Amniotic stem cell (primary cell): Measurements from ENCODE around the gene PALB2.

ENCODE experiments used
- DNase-seq: peaks from one replicate; lab custom pipeline; 2025; lab: John Stamatoyannopoulos, UW

Gene PALB2

DNA sequence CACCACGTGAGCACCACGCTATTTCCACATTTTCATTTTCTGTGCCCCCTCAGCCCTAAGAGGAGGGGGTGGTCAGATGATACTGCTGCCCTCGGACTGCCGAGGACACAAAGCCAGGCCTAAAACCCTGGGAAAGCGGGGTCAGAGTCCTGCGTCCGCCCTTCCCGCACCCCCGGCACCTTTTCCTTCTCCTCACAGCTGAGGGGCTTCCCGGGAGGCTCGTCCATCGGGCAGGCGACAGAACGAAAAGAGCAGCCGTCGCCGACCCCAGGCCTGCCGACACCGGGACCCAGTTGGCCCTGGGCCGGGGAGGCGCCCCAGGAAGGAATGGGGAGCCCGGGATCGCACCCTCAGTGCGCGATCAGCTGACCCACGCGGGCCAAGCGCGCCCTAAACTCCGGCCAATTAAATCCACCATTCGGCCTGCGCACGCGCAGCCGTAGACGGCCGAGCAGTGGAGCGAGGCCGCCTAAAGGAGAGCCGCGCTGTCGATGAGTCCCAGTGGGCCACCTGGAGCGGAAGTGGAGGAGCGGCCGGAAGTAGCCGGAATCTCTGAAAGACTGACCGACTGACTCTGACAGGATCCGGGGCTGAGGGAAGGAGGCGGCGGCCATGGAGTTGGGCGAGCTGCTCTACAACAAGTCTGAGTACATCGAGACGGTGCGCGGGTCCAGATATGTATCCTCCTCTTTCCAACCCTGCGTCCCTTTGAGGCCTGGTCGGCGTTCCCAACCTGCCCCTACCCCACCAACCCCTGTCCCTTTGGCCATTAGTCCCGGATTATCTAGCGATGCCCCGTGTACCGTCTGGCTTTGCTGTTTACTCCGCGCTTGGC is at the start of gene PALB2, which contains the start of gene DCTN5:
Gene PALB2 (minus strand): TSS at position 380 of the 835 bp plus-strand sequence. CDS start 153 bp downstream, at position 227.
Gene DCTN5 (plus strand): TSS at position 536 of the 835 bp plus-strand sequence. CDS start 77 bp downstream, at position 613.
- peak; percentile 93 for DNase-seq

DNA sequence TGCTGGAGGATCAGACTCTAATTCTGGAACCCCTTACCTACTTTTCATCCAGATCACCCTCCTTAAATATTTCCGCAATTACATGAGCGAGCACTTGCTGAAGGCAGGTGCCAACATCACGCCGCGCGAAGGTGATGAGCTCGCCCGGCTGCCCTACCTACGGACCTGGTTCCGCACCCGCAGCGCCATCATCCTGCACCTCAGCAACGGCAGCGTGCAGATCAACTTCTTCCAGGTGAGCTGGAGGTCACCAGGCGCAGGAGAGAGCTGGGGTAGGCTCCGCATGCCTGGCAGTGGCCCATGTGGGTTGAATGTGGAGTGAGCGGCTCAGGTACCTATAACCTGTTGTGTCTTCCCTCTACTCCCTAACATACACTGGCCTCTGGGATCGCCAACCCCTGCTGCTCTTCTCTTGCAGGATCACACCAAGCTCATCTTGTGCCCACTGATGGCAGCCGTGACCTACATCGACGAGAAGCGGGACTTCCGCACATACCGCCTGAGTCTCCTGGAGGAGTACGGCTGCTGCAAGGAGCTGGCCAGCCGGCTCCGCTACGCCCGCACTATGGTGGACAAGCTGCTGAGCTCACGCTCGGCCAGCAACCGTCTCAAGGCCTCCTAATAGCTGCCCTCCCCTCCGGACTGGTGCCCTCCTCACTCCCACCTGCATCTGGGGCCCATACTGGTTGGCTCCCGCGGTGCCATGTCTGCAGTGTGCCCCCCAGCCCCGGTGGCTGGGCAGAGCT is 48.5 kb upstream of the PALB2 start:
- no peak for DNase-seq

DNA sequence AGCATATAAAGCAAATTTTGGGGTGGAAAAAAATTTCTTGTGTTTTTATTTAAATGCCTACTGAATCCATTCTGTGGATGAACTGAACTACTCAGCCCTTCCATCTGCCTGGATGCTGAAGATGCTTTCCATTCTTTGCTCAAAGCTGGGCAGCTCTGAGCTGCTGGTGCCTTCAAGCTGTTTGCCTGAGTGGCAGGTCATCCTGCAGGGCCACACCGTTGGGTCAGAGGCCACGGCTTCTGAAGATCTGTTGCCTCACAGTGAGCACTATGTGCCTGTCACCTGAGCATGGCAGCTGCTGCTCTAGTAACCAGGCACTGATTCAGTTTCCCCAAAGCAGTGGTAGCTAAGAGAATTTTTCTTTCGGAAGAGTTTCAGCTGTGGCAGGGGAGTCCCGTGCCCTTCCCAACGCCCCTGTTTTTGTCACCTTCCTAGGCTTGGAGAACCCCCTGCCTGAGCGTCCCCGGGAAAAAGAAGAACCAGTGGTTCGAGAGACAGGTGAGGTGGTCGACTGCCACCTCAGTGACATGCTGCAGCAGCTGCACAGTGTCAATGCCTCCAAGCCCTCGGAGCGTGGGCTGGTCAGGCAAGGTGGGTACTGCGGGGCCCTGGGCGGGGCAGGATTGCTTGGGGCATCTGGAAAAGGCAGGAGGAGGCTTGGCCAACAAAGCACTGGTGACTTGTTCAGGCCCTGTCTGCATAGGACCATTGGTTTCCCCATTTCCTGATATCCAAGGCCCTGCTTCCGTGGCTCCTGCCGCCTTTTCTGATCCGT is 46.1 kb upstream of the PALB2 start:
- no peak for DNase-seq

DNA sequence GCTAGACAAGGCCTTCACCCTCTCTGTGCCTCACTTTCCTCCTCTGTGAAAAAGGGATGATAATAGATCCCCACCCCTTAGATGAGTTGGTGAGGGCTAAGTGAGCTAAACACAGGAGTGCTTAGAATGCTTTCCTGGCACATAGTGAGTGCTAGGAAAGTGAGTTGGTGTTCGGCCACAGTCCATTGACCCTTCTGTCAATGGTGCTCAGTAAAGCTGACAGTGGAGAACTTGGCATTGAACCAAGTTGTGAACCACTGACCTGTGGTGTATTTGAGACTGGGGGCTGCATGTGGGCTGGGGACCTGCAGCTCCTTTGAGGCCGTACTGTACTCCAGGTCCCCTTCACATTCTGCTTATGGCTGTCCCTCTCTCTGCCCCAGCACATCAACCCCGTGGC is 42.4 kb upstream of the PALB2 start:
- no peak for DNase-seq

DNA sequence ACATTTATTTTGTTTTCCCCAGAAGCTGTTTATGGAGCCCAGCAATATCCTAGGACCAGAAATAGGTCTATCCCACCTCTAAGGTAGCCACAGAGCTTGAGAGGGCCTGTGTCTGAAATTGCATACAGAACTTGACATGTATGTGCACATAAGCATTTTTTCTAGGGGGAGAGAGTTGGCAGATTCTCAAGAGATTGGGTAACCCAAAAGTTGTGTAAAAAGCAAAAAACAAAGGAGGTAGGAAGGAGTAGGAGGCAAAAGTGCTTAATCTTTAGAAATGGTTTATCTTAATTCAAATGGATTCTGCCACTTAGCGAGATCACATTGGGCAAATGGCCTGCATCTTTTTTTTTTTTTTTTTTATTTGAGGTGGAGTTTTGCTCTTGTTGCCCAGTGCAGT is 41.1 kb upstream of the PALB2 start:
- no peak for DNase-seq

DNA sequence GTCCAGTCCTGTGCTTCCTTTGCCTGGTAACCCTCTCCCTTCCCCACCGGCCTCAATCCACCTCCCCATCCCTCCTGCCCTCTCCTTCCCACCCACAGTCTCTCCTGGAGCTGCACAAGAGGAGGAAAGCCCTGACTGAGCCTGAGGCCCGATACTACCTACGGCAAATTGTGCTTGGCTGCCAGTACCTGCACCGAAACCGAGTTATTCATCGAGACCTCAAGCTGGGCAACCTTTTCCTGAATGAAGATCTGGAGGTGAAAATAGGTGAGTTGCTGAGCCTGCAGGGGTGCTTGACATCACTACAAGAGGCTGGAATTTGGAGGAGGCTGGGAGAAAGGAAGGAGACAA is 38.9 kb upstream of the PALB2 start:
- DNase-seq = no peak

DNA sequence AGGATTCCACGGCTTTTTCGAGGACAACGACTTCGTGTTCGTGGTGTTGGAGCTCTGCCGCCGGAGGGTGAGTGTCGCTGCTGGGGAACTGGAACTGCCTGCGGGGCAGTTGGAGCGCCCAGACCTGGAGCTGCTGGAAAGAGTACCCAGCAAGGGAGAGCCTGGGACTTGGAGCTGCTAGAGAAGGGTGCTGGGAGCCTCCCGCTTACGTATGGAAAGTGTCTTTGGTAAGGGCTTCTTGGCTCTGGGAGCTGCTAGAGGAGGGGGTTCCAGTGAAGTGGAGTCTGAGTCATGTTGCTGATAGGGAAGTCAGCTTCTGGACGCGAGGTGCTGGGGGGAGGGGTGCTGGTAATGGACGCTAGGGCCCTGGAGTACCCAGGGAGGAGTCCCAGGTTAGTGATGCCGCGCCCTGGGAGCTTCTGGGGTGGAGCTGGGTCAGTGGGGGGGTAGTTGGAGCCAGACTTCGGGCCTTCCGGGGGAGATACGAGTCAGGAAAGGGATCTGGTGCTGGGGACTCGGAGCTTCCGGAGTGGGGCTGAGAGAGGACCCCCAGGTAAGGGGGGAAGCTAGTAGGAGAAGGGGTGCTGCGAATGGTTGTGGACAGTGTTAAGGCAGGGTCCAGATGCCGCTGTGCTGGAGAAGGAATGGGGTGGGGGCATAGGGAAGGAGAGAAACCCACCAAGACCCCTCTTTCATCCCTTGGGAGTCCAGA is 38.3 kb upstream of the PALB2 start:
- DNase-seq = no peak

DNA sequence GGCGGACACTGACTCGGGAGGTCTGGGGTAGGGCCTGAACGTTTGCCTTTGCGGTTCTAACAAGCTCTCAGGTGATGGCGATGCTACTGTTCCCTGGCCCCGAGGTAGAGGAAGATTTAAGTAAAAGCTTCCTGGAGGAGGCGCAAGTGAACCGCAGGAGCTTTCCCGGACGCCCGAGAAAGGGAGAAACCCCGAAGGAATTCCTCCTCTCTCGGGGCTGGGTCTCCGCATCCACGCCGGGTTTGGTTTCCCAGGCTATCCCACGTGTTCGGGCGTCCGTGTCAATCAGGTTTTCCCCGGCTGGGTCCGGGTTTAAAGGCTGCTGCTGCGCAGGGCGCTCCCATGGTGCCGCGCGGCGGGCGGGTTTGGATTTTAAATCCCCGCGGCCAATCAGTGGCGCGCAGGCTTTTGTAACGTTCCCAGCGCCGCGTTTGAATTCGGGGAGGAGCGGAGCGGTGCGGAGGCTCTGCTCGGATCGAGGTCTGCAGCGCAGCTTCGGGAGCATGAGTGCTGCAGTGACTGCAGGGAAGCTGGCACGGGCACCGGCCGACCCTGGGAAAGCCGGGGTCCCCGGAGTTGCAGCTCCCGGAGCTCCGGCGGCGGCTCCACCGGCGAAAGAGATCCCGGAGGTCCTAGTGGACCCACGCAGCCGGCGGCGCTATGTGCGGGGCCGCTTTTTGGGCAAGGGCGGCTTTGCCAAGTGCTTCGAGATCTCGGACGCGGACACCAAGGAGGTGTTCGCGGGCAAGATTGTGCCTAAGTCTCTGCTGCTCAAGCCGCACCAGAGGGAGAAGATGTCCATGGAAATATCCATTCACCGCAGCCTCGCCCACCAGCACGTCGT is 37.5 kb upstream of the PALB2 start, which contains the start of gene PLK1:
Gene PLK1 (plus strand): TSS at position 460 of the 844 bp plus-strand sequence. CDS start 44 bp downstream, at position 504.
- peak; percentile 82 for DNase-seq

DNA sequence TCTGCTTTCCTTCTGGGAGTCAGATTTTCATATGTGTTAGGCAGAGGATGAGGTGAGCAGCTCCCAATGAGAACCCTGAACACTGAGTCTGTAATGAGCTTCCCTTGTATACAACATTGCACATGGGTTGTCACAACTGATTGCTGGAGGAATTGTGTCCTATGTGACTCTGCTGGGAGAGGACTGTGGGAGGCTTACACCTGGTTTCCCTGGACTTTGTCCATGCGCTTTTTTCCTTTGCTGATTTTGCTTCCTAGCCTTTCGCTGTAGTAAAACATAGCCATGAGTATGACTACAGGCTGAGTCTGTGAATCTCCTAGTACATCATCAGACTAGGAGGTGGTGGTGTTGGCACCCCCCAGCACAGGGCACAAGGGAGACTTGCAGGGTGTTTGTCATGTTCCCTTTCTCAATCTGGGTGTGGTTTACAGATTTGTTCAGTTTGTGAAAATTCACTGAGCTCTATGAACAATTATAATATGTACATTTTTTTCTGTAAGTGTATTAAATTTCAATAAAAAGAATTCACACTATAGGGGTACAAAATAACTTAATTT is 35.9 kb upstream of the PALB2 start:
- DNase-seq = no peak

DNA sequence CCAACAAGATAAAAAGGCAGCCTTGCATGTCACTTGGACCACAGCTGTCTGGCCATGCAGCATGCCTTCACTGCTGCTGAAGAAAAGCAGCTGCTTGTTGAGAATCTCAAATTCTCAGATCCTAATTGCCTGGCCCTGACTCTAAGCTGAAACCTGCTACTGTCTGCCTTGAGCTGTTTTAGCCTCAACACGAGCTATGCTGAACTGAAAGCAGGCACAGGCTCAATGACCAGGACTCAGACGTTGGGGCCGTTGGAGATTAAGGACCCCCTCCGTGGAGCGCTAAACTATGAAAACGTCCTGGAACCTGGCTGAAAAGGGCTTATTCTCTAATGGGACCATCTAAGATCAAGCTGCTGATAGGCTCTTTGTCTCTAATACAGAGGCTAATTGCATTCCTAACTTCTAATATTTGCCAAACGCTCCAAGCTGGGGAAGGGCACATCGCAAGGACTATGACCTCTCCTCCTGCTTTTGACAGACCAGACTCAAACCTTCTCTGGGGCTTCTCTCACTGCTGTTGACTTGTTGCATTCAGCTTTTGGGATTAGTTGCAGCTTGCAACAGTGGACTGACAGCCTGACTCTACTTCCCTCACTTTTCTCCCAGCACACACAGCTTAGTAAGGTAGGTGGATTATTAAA is 33.0 kb upstream of the PALB2 start:
- no peak for DNase-seq

DNA sequence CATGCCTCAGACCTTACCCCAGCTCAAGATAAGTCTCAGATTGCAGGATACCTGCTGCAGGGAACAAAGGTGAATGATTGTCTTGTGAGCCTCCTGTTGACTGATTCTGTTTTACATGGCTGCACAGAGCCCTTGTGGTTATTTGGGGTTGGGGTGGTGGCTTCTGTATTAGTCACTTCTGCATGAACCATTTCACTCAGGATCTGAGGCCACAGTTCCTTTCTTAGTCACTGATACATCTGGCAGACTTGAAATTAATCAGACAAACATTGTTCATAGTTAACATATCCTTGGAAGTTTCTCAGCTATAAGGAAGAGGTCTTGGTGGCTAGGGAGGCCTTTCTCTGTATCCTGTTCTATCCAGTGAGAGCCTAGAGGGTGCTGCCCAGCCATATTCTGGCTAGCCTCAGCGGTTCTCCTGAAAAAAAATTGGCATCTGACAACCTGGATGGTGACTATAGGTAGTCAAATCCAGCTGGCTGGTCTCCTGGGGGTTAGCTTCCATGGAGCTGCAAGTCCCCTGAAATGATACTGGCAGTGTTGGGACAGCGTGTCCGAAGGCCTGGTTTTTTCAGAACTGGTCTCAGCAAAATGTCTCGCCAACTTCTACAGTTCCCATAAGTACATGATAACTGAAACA is 29.1 kb upstream of the PALB2 start:
- DNase-seq = no peak

DNA sequence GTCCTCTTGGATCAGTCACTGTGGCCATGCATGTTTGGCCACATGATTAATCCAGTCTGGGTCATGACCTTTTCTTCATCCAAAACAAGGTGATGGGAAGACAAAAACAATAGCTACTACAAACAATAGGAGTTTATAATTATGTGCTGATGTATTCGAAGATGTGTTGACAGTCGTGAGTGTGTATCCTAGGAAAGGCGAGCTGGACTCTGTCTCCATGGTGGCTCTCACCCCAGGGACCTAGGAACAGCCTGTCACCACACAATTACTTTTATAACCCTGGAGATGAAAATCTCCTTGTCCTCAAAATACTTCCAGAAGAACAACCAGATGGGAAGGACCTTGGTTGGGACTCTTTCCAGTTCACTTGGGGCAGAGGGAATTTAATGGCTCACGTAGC is 27.8 kb upstream of the PALB2 start:
- no peak for DNase-seq

DNA sequence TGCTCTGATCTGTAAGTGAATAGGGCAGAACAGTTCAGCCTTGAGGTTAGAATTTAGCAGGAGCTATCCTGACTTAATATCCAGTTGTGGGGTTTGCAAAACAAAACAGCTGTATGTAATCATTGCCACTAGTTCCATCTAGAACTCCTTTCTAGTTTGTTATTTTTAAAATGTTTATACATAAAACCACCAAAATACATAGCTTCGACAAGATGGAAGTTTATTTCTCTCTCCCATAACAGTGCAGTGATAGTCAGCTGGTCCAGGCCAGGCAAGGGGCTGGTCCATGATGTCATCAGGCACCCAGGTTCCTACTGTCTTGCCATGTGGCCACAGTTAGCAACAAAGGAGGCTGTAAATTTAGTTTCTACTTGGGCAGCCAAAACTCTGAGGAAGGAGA is 27.1 kb upstream of the PALB2 start:
- no peak for DNase-seq

DNA sequence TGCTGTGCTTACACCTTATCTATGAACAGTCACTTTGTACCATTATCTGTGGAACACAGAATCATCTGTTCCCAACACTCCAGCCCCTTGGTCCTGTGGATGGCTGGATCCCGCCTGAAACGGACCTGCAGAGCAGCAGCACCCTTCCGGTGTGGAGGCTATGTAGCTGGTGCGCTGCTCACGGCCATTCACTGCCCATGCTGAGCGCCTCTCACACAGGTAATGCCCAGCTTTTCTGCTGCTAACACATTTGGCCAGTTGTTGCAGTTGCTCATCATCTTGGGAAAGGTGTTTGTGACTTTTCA is 26.2 kb upstream of the PALB2 start:
- no peak for DNase-seq

DNA sequence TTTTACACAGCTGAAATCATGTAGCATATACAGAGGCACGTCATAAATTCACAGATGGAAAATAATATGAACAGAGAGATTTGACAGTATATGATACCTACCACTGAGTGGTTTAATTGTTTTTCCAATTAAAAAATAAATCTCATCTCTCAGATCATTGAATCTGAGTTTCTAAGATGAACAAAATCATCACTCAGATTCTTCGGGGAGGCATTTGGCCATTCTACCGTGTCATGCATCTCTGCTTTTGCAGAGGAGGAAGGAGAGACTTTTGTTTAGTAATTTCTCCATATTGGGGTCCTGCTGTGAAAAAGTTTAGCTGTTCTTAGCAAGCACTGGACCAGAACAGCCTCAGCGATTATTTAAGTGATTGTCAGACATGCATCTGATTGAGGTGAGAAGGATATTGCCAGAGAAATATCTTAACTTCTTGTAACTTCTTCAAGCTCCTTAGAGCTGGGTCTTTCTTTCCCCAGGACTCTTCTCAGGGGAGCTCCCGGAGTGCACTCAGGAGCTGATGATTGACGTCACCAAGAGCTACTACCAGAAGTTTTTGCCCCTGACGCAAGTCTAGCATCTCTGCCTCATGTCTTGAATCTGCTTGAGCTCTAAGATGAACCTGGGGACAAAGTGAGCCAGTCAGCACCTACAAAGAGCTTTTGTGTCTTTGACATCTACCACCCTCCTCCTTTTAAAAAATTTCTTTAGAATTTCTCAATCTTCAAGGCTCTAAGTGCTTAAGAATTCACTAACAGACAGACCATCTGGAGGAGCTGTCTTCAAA is 25.7 kb upstream of the PALB2 start:
- no peak for DNase-seq

DNA sequence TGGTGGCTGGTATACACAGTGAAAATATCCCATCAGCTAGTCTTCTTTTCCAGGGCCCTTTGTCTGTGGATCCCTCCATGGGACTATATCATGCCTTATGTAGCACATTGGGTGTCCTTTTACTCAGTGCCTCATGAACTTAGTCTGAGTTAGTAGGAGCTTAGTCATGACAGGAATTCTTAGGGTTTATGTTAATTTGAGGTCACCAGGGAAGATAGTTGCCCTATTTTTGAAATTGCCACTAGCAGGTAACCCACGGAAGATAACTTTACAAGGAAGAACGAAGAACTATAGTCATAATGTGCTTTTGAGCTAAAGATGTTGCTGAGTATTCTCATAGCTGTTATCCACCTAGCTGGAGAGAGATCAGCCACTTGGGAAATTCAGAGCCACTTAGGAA is 22.8 kb upstream of the PALB2 start:
- DNase-seq = no peak

DNA sequence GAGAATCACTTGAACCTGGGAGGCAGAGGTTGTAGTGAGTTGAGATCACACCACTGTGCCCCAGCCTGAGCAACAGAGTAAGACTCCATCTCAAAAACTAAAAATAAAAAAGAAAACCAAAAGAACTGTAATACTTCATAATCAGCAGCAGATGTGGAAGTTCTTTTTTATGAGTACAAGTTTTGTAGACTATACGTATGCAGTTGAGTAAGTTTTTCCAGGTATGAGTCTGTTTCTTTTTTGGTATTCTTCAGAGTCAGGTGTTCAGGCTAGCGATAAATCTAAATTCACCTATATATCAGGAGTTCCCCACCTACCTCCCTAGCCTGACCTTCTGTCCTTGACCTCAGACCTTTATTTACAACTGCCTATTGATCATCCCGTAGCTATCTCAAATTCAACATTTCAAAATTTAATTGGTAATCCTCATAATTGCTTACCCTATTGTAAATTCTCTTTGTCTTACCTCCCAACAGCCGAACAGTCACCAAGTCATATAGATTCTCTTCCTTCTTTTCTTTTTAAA is 10.9 kb upstream of the PALB2 start:
- no peak for DNase-seq

DNA sequence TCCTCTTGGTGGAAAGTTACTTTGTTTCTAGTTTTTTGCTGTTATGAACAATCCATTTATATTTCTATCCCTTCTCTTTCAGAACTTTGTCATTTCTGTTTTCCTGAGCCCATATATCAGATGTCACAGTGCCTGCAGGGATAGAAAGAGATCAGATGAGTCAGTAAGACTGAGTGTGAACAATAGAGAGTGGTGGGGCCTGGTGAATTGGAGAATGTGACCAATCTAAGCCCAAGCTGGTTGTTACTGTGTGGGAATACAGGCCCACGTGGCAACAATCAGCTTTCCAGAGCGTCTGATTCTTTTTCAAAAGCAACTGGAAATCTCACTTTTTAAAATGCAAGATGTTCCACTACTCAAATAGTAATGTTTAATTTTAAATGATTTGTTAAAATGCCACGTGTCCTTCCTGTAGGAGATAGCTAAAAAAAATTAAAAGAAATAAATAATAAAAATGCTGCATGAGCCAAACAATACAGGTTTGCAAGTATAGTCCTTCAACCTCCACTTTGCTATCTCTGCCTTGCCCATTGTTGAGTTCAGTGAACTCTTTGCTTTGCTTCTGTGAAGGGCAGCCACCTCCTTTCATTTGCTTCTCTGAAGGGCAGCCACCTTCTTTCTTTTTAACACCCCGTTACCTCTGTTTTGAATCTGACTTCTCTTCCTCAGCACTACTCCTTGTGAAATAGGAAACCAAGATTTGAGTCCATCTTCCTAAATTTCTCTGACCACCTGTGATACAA is 9.7 kb upstream of the PALB2 start:
- no peak for DNase-seq
